Common myeloid progenitor, CD34-positive (primary cell): ENCODE measurements around the gene TRPV6.

ENCODE experiments used
- CTCF ChIA-PET: fragments of 350-600 bp; sonication (Branson Sonifier 250); formaldehyde crosslinking; loops from one replicate; lab custom pipeline; 2021; ENCODE audit warnings: antibody characterized with exemption; lab: Charles Lee
- POLR2A ChIA-PET: fragments of 350-600 bp; sonication (Branson Sonifier 250); formaldehyde crosslinking; loops from one replicate; lab custom pipeline; 2021; ENCODE audit warnings: antibody characterized with exemption; lab: Charles Lee
- DNase-seq, 3 donors: peaks; one replicate each; pipeline versions ENCODE4 v3.0.0 to v3.0.0-alpha.2; 2013
- H3K27ac ChIP-seq, 2 experiments: 1 replicate in 1 of 2; 2 replicates in 1 of 2; pipeline ENCODE4 v1.7.0; 2013; ENCODE audit warnings: inconsistent platforms in 2 of 2, low read length in 2 of 2, mild to moderate bottlenecking in 2 of 2, low read depth in 1 of 2, moderate library complexity in 1 of 2; ENCODE audit not compliant: severe bottlenecking in 2 of 2, insufficient read depth in 1 of 2, poor library complexity in 1 of 2
- H3K27me3 ChIP-seq, 5 experiments: replicated peaks in 2 of 5; 1 replicate in 3 of 5; 2 replicates in 2 of 5; pipeline versions ENCODE4 v1.6.1 to v1.7.0; 2013; ENCODE audit warnings: low read length in 4 of 5, mild to moderate bottlenecking in 2 of 5, moderate library complexity in 2 of 5, inconsistent platforms in 1 of 5; ENCODE audit not compliant: insufficient read depth in 5 of 5, control insufficient read depth in 4 of 5
- H3K36me3 ChIP-seq, 4 experiments: 1 replicate in 2 of 4; 2 replicates in 2 of 4; pipeline versions ENCODE4 v1.6.1 to v1.7.0; 2013; ENCODE audit warnings: low read length in 3 of 4, control low read depth in 1 of 4, mild to moderate bottlenecking in 1 of 4; ENCODE audit not compliant: control insufficient read depth in 4 of 4, insufficient read depth in 4 of 4
- H3K4me1 ChIP-seq, 4 experiments: 1 replicate in 3 of 4; 2 replicates in 1 of 4; pipeline versions ENCODE4 v1.6.1 to v1.7.1; 2013; ENCODE audit warnings: low read length in 3 of 4, mild to moderate bottlenecking in 3 of 4, control low read depth in 1 of 4, inconsistent platforms in 1 of 4, moderate library complexity in 1 of 4; ENCODE audit not compliant: control insufficient read depth in 4 of 4, insufficient read depth in 4 of 4; ENCODE audit errors: control extremely low read depth in 1 of 4
- H3K4me3 ChIP-seq, 7 experiments: 1 replicate in 4 of 7; 2 replicates in 3 of 7; pipeline versions ENCODE4 v1.5.1 to v1.7.0; 2013; ENCODE audit warnings: mild to moderate bottlenecking in 7 of 7, low read length in 6 of 7, moderate library complexity in 6 of 7, inconsistent platforms in 2 of 7, low read depth in 2 of 7, control low read depth in 1 of 7; ENCODE audit not compliant: insufficient read depth in 4 of 7, control insufficient read depth in 1 of 7; ENCODE audit errors: extremely low read depth in 1 of 7
- H3K9me3 ChIP-seq, 5 experiments: 1 replicate in 4 of 5; 2 replicates in 1 of 5; pipeline versions ENCODE4 v1.6.1 to v1.7.1; 2013; ENCODE audit warnings: low read length in 4 of 5, mild to moderate bottlenecking in 2 of 5, inconsistent platforms in 1 of 5, low read depth in 1 of 5, moderate library complexity in 1 of 5; ENCODE audit not compliant: control insufficient read depth in 4 of 5, insufficient read depth in 2 of 5; ENCODE audit errors: control extremely low read depth in 1 of 5
- WGBS: methylation state at CpG from one replicate; pipeline ENCODE4 v1.1.5; 2013; ENCODE audit not compliant: insufficient coverage; 5-methylcytosine and 5-hydroxymethylcytosine counted together

The TRPV6 gene

GRCh38 chr7:142862351-142862750 is 23.2 kb downstream of the TRPV6 start:
- DNase-seq = no peak
- no peak overlapping the region for H3K27ac ChIP-seq
- H3K4me1 ChIP-seq = peaks cover 0 to 18% (median 14%) of the 10 kb centered on the region in 4 experiments
- CTCF ChIA-PET = interaction anchor here (1.5 to 4.5 kb wide), 3 partner anchors 8 to 11 kb away, joined by 4 to 24 read pairs (median 6); no protein-coding TSS in a partner anchor
- no peak overlapping the region for H3K4me3 ChIP-seq
- WGBS = 100% methylated on average over 2 of the region's 4 CpGs
- POLR2A ChIA-PET = no interaction called here
- no peaks in the 10 kb centered on the region for H3K9me3 ChIP-seq
- no peaks in the 10 kb centered on the region for H3K27me3 ChIP-seq
- H3K36me3 ChIP-seq = peaks cover 9 to 19% (median 12%) of the 10 kb centered on the region in 4 experiments

DNA sequence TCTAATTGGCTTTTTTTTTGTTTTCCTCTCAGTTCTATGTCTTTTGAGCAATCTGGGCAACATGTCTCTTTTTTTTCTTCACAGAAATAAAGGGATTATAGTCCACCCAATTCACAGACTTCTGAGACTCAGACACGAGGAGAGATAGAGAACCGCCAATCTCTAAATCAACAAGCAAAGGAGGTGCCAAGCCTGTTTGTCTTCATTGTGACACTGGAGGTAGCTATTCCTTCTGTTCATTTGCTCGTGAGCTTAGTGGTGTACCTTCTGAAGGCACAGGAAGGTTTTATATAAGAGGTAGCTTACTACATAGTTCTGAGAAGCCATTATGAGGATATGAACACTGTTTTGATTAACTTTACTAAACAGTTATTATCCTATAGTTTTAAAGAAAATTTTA is 24.6 kb downstream of the TRPV6 start:
- ChIA-PET CTCF (interaction anchor here (0.6 to 4.5 kb wide), 4 partner anchors 12 to 354 kb away, joined by 3 to 24 read pairs (median 4); no protein-coding TSS in a partner anchor), POLR2A (no interaction called here)
- WGBS = 93% methylated on average over 2 of the region's 3 CpGs
- H3K27ac ChIP-seq = no peak overlapping the region
- H3K9me3 ChIP-seq = no peaks in the 10 kb centered on the region
- peaks cover 9 to 19% (median 12%) of the 10 kb centered on the region in 4 experiments for H3K36me3 ChIP-seq
- H3K4me3 ChIP-seq = no peak overlapping the region
- peaks cover 0 to 20% (median 17%) of the 10 kb centered on the region in 4 experiments for H3K4me1 ChIP-seq
- H3K27me3 ChIP-seq = no peaks in the 10 kb centered on the region
- DNase-seq = no peak

DNA sequence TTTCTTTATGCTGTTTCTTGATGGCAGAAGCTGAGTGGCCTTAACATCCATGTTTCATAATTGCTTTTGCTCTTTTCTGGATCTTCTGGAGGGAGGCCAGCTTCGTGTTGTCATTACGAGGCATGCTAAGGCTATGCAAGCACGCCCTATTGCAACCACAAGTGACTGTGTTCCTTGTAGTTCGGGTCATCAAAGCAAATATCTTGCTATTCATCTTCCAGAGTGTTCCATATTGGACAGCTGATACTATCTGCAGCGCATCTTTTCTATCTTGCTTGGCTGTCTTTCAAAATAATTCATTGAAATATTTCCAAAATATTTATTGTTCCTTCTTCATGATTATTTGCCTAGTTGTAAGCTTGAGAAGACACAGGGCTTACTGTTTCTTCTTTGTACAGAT is 25.7 kb downstream of the TRPV6 start:
- H3K36me3 ChIP-seq = peaks cover 9 to 19% (median 12%) of the 10 kb centered on the region in 4 experiments
- no peaks in the 10 kb centered on the region for H3K27me3 ChIP-seq
- no peak for DNase-seq
- no peak overlapping the region for H3K27ac ChIP-seq
- peaks cover 0 to 19% (median 15%) of the 10 kb centered on the region in 4 experiments for H3K4me1 ChIP-seq
- no peaks in the 10 kb centered on the region for H3K9me3 ChIP-seq
- POLR2A ChIA-PET = no interaction called here
- 92% methylated on average over 4 of the region's 5 CpGs for WGBS
- CTCF ChIA-PET = interaction anchor here (1.4 to 4.5 kb wide), 2 partner anchors 13 to 20 kb away, joined by 3 to 24 read pairs; no protein-coding TSS in a partner anchor
- H3K4me3 ChIP-seq = no peak overlapping the region

- Histone ChIP-seq H3K4me3 (no peak overlapping the region), H3K4me1 (peaks cover 0 to 19% (median 14%) of the 10 kb centered on the region in 4 experiments), H3K27ac (no peak overlapping the region), H3K27me3 (no peaks in the 10 kb centered on the region), H3K9me3 (no peaks in the 10 kb centered on the region), H3K36me3 (peaks cover 9 to 18% (median 12%) of the 10 kb centered on the region in 4 experiments)
- ChIA-PET CTCF (interaction anchor here (1.4 to 4.5 kb wide), 3 partner anchors 13 to 143 kb away, joined by 3 to 24 read pairs (median 9); no protein-coding TSS in a partner anchor), POLR2A (no interaction called here)
- DNase-seq = no peak
Observed at GRCh38 chr7:142859411-142859810, 26.1 kb downstream of the TRPV6 start.

- Histone ChIP-seq H3K4me3 (no peak overlapping the region), H3K27me3 (no peaks in the 10 kb centered on the region), H3K27ac (no peak overlapping the region), H3K36me3 (peaks cover under 1 to 7% (median 4%) of the 10 kb centered on the region in 4 experiments), H3K9me3 (no peaks in the 10 kb centered on the region), H3K4me1 (peaks cover 5 to 33% (median 18%) of the 10 kb centered on the region in 4 experiments)
- POLR2A ChIA-PET = no interaction called here
- CTCF ChIA-PET = interaction anchor here (1.0 to 2.5 kb wide), 4 partner anchors 9 to 358 kb away, joined by 3 to 9 read pairs (median 5); no protein-coding TSS in a partner anchor
- DNase-seq = no peak
- 100% methylated on average over 1 of the region's 5 CpGs for WGBS
Observed at GRCh38 chr7:142857625-142858024, 27.9 kb downstream of the TRPV6 start.

GRCh38 chr7:142856565-142857245 is 28.8 kb downstream of the TRPV6 start:
- POLR2A ChIA-PET = no interaction called here
- no peak overlapping the region for H3K4me3 ChIP-seq
- H3K27ac ChIP-seq = no peak overlapping the region
- peaks cover 5 to 33% (median 18%) of the 10 kb centered on the region in 4 experiments for H3K4me1 ChIP-seq
- H3K36me3 ChIP-seq = peaks cover 0 to 4% (median 2%) of the 10 kb centered on the region in 4 experiments
- DNase-seq = no peak
- 100% methylated on average over 3 of the region's 7 CpGs for WGBS
- no peaks in the 10 kb centered on the region for H3K27me3 ChIP-seq
- CTCF ChIA-PET = interaction anchor here (1.3 to 2.5 kb wide), 4 partner anchors 8 to 145 kb away, joined by 4 to 9 read pairs (median 7); no protein-coding TSS in a partner anchor
- no peaks in the 10 kb centered on the region for H3K9me3 ChIP-seq
